Measurements from ENCODE around the gene STK10. TPM values are rescaled to one million over a fixed set of nuclear protein-coding genes. Genes with fewer than 3 reads are reported as not detected.

The STK10 gene
- total and polyA plus RNA-seq, 8 donors, result 6.6 to 86.6 (median 14.8) TPM

DNA sequence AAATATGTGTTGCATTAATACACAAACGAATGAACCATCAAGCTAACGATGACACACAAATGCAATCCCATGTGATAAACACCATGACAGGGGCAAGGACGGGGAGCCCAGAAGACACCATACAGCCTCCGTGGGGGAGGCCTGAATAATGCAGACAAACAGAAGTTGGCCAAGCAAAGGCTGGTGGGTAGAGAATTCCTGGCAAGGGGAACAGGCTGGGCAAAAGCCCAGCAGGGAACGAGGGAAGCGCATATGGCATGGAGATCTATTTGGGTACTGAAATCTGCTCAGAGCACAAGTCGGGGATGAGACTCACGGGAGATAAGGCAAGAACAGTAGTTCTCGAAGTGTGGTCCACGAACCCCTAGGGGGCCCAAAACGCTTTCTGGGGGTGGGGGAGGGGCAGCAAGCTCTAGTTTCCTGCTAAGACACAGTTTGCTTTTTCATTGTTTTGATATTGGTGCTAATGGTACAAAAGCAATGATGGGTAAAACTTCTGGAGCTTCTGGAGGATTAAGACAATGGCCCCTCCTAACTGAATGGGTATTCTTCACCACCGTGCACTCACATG lies 138.7 kb downstream of the STK10 start:
- Histone ChIP-seq H3K4me1 (peaks cover 0 to 12% (median 0%) of the 10 kb centered on the region in 4 donors), H3K9me3 (no peaks in the 10 kb centered on the region), H3K4me3 (no peak overlapping the region), H3K27me3 (no peaks in the 10 kb centered on the region), H3K27ac (no peak overlapping the region), H3K36me3 (peaks cover 21 to 92% (median 63%) of the 10 kb centered on the region in 4 donors)
- TF ChIP-seq POLR2A (IDR thresholded peaks at IDR 0.05), result no peak
- TF ChIP-seq EP300 (IDR thresholded peaks at IDR 0.05), result no peak
- TF ChIP-seq, protein P1, sequence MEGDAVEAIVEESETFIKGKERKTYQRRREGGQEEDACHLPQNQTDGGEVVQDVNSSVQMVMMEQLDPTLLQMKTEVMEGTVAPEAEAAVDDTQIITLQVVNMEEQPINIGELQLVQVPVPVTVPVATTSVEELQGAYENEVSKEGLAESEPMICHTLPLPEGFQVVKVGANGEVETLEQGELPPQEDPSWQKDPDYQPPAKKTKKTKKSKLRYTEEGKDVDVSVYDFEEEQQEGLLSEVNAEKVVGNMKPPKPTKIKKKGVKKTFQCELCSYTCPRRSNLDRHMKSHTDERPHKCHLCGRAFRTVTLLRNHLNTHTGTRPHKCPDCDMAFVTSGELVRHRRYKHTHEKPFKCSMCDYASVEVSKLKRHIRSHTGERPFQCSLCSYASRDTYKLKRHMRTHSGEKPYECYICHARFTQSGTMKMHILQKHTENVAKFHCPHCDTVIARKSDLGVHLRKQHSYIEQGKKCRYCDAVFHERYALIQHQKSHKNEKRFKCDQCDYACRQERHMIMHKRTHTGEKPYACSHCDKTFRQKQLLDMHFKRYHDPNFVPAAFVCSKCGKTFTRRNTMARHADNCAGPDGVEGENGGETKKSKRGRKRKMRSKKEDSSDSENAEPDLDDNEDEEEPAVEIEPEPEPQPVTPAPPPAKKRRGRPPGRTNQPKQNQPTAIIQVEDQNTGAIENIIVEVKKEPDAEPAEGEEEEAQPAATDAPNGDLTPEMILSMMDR (IDR thresholded peaks at IDR 0.05), result no peak
- TF ChIP-seq POLR2AphosphoS5 (IDR thresholded peaks at IDR 0.05), result no peak
- WGBS, 5 donors, result 81 to 91% (median 90%) methylated on average over 12 of the region's 12 CpGs
- intact Hi-C loops (cut with DNase I; ENCODE audit: low total_unique reads), result no loop called here
- no peak for DNase-seq

DNA sequence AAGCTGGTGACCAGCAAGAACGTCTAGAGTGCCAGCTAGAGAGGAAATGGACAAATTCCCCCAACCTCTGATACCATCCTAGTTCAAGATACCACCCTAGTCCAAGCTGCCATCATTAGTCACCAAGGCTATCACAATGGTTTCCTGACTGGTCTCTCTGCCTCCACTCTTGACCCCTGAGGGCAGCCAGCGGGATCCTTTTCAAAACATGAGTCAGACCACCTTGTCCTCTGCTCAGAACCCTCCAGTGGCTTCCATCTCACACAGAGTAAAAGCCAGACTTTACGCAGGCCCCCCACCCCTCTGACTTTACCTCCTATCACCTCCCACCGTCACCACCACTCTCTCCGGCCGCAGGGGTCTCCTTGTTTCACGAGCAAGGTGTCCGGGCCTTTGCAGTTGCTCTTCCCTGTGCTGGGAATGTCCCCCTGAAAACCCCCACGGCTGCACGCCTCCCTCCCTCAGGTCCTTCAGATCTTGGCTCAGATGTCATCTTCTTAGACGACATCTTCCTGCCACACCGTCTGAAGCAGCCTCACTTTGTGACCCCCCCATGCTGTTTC lies 139.4 kb downstream of the STK10 start:
- WGBS, 5 donors, result 90 to 94% (median 92%) methylated on average over 12 of the region's 12 CpGs
- no peak for TF ChIP-seq POLR2A (IDR thresholded peaks at IDR 0.05)
- no peak for TF ChIP-seq EP300 (IDR thresholded peaks at IDR 0.05)
- no peak for TF ChIP-seq POLR2AphosphoS5 (IDR thresholded peaks at IDR 0.05)
- TF ChIP-seq, protein P1 (IDR thresholded peaks at IDR 0.05), result no peak
- intact Hi-C loops (cut with DNase I; ENCODE audit: low total_unique reads), result no loop called here
- Histone ChIP-seq H3K27ac (no peak overlapping the region), H3K36me3 (peaks cover 28 to 92% (median 63%) of the 10 kb centered on the region in 4 donors), H3K4me1 (peaks cover 0 to 12% (median 0%) of the 10 kb centered on the region in 4 donors), H3K27me3 (no peaks in the 10 kb centered on the region), H3K4me3 (no peak overlapping the region), H3K9me3 (no peaks in the 10 kb centered on the region)
- no peak for DNase-seq

DNA sequence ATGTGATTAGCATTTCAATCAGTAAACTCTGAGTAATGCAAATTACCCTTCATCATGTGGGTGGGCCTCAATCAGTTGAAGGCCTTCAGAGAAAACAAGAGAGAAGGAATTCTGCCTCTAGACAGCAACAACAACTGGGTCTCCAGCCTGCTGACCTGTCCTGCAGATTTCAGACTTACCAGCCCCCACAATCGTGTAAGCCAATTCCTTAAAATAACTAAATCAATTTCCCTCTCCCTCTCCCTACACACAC lies 139.9 kb downstream of the STK10 start:
- intact Hi-C loops (cut with DNase I; ENCODE audit: low total_unique reads), result no loop called here
- Histone ChIP-seq H3K27ac (no peak overlapping the region), H3K4me1 (peaks cover 0 to 12% (median 0%) of the 10 kb centered on the region in 4 donors), H3K27me3 (no peaks in the 10 kb centered on the region), H3K4me3 (no peak overlapping the region), H3K36me3 (peaks cover 31 to 92% (median 65%) of the 10 kb centered on the region in 4 donors), H3K9me3 (no peaks in the 10 kb centered on the region)
- TF ChIP-seq EP300 (IDR thresholded peaks at IDR 0.05), result no peak
- no peak for TF ChIP-seq POLR2AphosphoS5 (IDR thresholded peaks at IDR 0.05)
- TF ChIP-seq, protein P1 (IDR thresholded peaks at IDR 0.05), result no peak
- TF ChIP-seq POLR2A (IDR thresholded peaks at IDR 0.05), result no peak
- WGBS, 5 donors, result 79 to 92% (median 84%) methylated on average over 1 of the region's 1 CpG
- no peak for DNase-seq

DNA sequence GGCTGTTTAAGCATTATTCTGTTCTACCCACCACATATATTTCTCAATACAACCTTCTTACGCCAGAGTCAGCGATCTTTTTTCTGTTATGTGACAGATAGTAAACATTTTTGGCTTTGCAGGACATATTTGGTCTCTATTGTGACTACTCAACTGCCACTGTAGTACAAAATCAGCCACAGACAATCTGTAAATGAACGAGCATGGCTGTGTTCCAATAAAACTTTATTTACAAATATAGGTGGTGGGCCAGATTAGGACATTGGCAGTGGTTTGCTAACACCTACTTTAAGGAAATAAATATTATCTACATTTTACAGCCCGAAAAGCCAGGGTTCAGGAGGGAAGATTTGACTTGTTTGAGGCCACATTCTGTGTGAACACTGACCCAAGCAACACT lies 141.4 kb downstream of the STK10 start:
- WGBS, 5 donors, result 76 to 83% (median 80%) methylated on average over 4 of the region's 4 CpGs
- Histone ChIP-seq H3K4me1 (no peaks in the 10 kb centered on the region), H3K36me3 (peaks cover 24 to 79% (median 53%) of the 10 kb centered on the region in 4 donors), H3K9me3 (no peaks in the 10 kb centered on the region), H3K27ac (no peak overlapping the region), H3K4me3 (no peak overlapping the region), H3K27me3 (no peaks in the 10 kb centered on the region)
- intact Hi-C loops (cut with DNase I; ENCODE audit: low total_unique reads), result no loop called here
- DNase-seq, result no peak
- TF ChIP-seq, protein P1 (IDR thresholded peaks at IDR 0.05), result no peak
- TF ChIP-seq POLR2A (IDR thresholded peaks at IDR 0.05) (no peak), EP300 (IDR thresholded peaks at IDR 0.05) (no peak), POLR2AphosphoS5 (IDR thresholded peaks at IDR 0.05) (no peak)

All from stomach (tissue), 9 donors.